Measurements from ENCODE around the gene C9orf78.

The C9orf78 gene

GRCh38 chr9:129873563-129874190, 38.6 kb upstream of the C9orf78 start:
- Mint-ChIP-seq H3K9me3 (no peaks in the 10 kb centered on the region), H3K36me3 (peaks cover 30% of the 10 kb centered on the region), H3K4me3 (no peak overlapping the region), H3K27ac (no peak overlapping the region), H3K4me1 (peaks cover 35% of the 10 kb centered on the region), H3K27me3 (no peaks in the 10 kb centered on the region)
- no peak for ATAC-seq

- no peak for ATAC-seq
- H3K9me3 Mint-ChIP-seq: no peaks in the 10 kb centered on the region
- peaks cover 29% of the 10 kb centered on the region for H3K4me1 Mint-ChIP-seq
- peaks cover 51% of the 10 kb centered on the region for H3K36me3 Mint-ChIP-seq
- H3K4me3 Mint-ChIP-seq: no peak overlapping the region
- H3K27ac Mint-ChIP-seq: no peak overlapping the region
- H3K27me3 Mint-ChIP-seq: no peaks in the 10 kb centered on the region
Observed at GRCh38 chr9:129871046-129871445, 36.0 kb upstream of the C9orf78 start.

- Mint-ChIP-seq H3K36me3 (peaks cover 57% of the 10 kb centered on the region), H3K9me3 (no peaks in the 10 kb centered on the region), H3K4me3 (no peak overlapping the region), H3K27me3 (no peaks in the 10 kb centered on the region), H3K4me1 (peaks cover 29% of the 10 kb centered on the region), H3K27ac (peak overlapping the region; percentile 58)
- no peak for ATAC-seq
Observed at GRCh38 chr9:129869585-129870501, 34.8 kb upstream of the C9orf78 start.

- Mint-ChIP-seq H3K27me3 (no peaks in the 10 kb centered on the region), H3K4me3 (no peak overlapping the region), H3K36me3 (peaks cover 52% of the 10 kb centered on the region), H3K4me1 (peaks cover 29% of the 10 kb centered on the region), H3K9me3 (no peaks in the 10 kb centered on the region), H3K27ac (peak overlapping the region; percentile 58)
- peak; percentile 75 for ATAC-seq
Observed at GRCh38 chr9:129868872-129869486, 33.9 kb upstream of the C9orf78 start.

GRCh38 chr9:129868023-129868871, 33.2 kb upstream of the C9orf78 start:
- Mint-ChIP-seq H3K36me3 (peaks cover 52% of the 10 kb centered on the region), H3K27ac (peak overlapping the region; percentile 58), H3K4me1 (peaks cover 29% of the 10 kb centered on the region), H3K9me3 (no peaks in the 10 kb centered on the region), H3K4me3 (no peak overlapping the region), H3K27me3 (no peaks in the 10 kb centered on the region)
- ATAC-seq: no peak

GRCh38 chr9:129867136-129868022, 32.3 kb upstream of the C9orf78 start:
- Mint-ChIP-seq H3K27me3 (no peaks in the 10 kb centered on the region), H3K4me3 (no peak overlapping the region), H3K27ac (no peak overlapping the region), H3K9me3 (no peaks in the 10 kb centered on the region), H3K4me1 (peaks cover 29% of the 10 kb centered on the region), H3K36me3 (peaks cover 55% of the 10 kb centered on the region)
- no peak for ATAC-seq

GRCh38 chr9:129866394-129867135, 31.5 kb upstream of the C9orf78 start:
- H3K4me1 Mint-ChIP-seq: peaks cover 23% of the 10 kb centered on the region
- H3K9me3 Mint-ChIP-seq: no peaks in the 10 kb centered on the region
- no peak for ATAC-seq
- H3K27ac Mint-ChIP-seq: peak overlapping the region; percentile 48
- H3K27me3 Mint-ChIP-seq: no peaks in the 10 kb centered on the region
- peaks cover 59% of the 10 kb centered on the region for H3K36me3 Mint-ChIP-seq
- no peak overlapping the region for H3K4me3 Mint-ChIP-seq

- H3K27me3 Mint-ChIP-seq: no peaks in the 10 kb centered on the region
- H3K4me1 Mint-ChIP-seq: peaks cover 15% of the 10 kb centered on the region
- ATAC-seq: no peak
- H3K27ac Mint-ChIP-seq: peak overlapping the region; percentile 48
- peaks cover 59% of the 10 kb centered on the region for H3K36me3 Mint-ChIP-seq
- no peak overlapping the region for H3K4me3 Mint-ChIP-seq
- H3K9me3 Mint-ChIP-seq: no peaks in the 10 kb centered on the region
Observed at GRCh38 chr9:129865668-129866320, 30.7 kb upstream of the C9orf78 start.

GRCh38 chr9:129864991-129865647, 30.0 kb upstream of the C9orf78 start:
- peaks cover 58% of the 10 kb centered on the region for H3K36me3 Mint-ChIP-seq
- no peaks in the 10 kb centered on the region for H3K27me3 Mint-ChIP-seq
- H3K4me1 Mint-ChIP-seq: peaks cover 14% of the 10 kb centered on the region
- no peaks in the 10 kb centered on the region for H3K9me3 Mint-ChIP-seq
- ATAC-seq: no peak
- no peak overlapping the region for H3K4me3 Mint-ChIP-seq
- H3K27ac Mint-ChIP-seq: peak overlapping the region; percentile 37

GRCh38 chr9:129863059-129863690, 28.1 kb upstream of the C9orf78 start:
- Mint-ChIP-seq H3K4me3 (no peak overlapping the region), H3K27ac (no peak overlapping the region), H3K36me3 (peaks cover 65% of the 10 kb centered on the region), H3K27me3 (no peaks in the 10 kb centered on the region), H3K4me1 (no peaks in the 10 kb centered on the region), H3K9me3 (no peaks in the 10 kb centered on the region)
- ATAC-seq: no peak

- Mint-ChIP-seq H3K9me3 (no peaks in the 10 kb centered on the region), H3K36me3 (peaks cover 58% of the 10 kb centered on the region), H3K27ac (no peak overlapping the region), H3K4me3 (no peak overlapping the region), H3K4me1 (no peaks in the 10 kb centered on the region), H3K27me3 (no peaks in the 10 kb centered on the region)
- ATAC-seq: no peak
Observed at GRCh38 chr9:129861447-129861827, 26.4 kb upstream of the C9orf78 start.

GRCh38 chr9:129860653-129861446, 25.8 kb upstream of the C9orf78 start:
- H3K27ac Mint-ChIP-seq: no peak overlapping the region
- H3K4me1 Mint-ChIP-seq: no peaks in the 10 kb centered on the region
- no peak for ATAC-seq
- H3K36me3 Mint-ChIP-seq: peaks cover 55% of the 10 kb centered on the region
- no peaks in the 10 kb centered on the region for H3K9me3 Mint-ChIP-seq
- H3K4me3 Mint-ChIP-seq: no peak overlapping the region
- H3K27me3 Mint-ChIP-seq: no peaks in the 10 kb centered on the region
